ENCODE data around the gene TBCK. TPM values are rescaled to one million over a fixed set of nuclear protein-coding genes. Genes with fewer than 3 reads are reported as not detected.

TBCK gene
- total and polyA plus RNA-seq, 2 experiments from 2014 or later, result 13.9 to 28.9 TPM

DNA sequence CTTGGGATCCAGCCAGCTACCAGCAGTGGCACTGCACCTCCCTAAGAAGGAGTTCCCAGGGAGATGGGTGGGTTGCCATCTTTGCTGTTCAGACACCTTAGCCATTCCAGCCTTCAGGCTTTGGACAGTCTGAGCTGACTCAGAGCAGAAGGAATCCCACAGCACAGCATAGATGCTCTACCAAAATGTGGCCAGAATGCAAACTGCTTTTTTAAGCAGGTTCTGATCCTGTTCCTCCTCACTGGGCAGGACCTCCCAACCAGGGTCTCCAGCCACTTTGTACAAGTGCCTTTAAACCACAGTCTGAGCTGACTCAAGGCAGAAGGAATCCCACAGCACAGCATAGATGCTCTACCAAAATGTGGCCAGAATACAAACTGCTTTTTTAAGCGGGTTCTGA is 211.7 kb downstream of the TBCK start:
- Histone ChIP-seq H3K27me3 (ENCODE audit: insufficient read depth) (no peaks in the 10 kb centered on the region), H3F3A (replicated peaks; ENCODE audit: low read depth) (no peaks in the 10 kb centered on the region), H3K9me2 (ENCODE audit: insufficient read depth) (no peaks in the 10 kb centered on the region; the same call in 1 of the 2 replicates), H4K20me1 (replicated peaks; ENCODE audit: insufficient read depth) (no peaks in the 10 kb centered on the region), H3K4me3 (no peak overlapping the region), H3K27ac (ENCODE audit: low read depth) (no peak overlapping the region), H3K36me3 (ENCODE audit: insufficient read depth) (no peaks in the 10 kb centered on the region), H3K79me2 (replicated peaks; ENCODE audit: insufficient read depth) (no peaks in the 10 kb centered on the region), H3K4me2 (no peak overlapping the region), H2AFZ (no peak overlapping the region), H3K4me1 (ENCODE audit: insufficient read depth) (no peaks in the 10 kb centered on the region)
- Mint-ChIP-seq H3K27ac (no peak overlapping the region), H3K4me3 (no peak overlapping the region), H3K36me3 (ENCODE audit: low read depth) (peaks cover 37% of the 10 kb centered on the region), H3K4me1 (no peaks in the 10 kb centered on the region), H3K9me3 (peaks cover 17% of the 10 kb centered on the region), H3K27me3 (ENCODE audit: insufficient read depth, low read depth, poor library complexity) (no peaks in the 10 kb centered on the region)
- DNase-seq (ENCODE audit: low spot score) (no peak), ATAC-seq (no peak)
- TF ChIP-seq EZH2phosphoT487 (IDR thresholded peaks at IDR 0.05; ENCODE audit: unreplicated experiment) (no peak), ETS1 (IDR thresholded peaks at IDR 0.05) (no peak), CREB1 (CRISPR knock-in tag; IDR thresholded peaks at IDR 0.05; ENCODE audit: low read depth) (no peak), EZH2 (IDR thresholded peaks at IDR 0.05; ENCODE audit: low read depth, unreplicated experiment) (no peak), JUNB (IDR thresholded peaks at IDR 0.05; ENCODE audit: unreplicated experiment) (no peak)
- TF ChIP-seq, protein P1, sequence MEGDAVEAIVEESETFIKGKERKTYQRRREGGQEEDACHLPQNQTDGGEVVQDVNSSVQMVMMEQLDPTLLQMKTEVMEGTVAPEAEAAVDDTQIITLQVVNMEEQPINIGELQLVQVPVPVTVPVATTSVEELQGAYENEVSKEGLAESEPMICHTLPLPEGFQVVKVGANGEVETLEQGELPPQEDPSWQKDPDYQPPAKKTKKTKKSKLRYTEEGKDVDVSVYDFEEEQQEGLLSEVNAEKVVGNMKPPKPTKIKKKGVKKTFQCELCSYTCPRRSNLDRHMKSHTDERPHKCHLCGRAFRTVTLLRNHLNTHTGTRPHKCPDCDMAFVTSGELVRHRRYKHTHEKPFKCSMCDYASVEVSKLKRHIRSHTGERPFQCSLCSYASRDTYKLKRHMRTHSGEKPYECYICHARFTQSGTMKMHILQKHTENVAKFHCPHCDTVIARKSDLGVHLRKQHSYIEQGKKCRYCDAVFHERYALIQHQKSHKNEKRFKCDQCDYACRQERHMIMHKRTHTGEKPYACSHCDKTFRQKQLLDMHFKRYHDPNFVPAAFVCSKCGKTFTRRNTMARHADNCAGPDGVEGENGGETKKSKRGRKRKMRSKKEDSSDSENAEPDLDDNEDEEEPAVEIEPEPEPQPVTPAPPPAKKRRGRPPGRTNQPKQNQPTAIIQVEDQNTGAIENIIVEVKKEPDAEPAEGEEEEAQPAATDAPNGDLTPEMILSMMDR (conservative IDR thresholded peaks at IDR 0.05; ENCODE audit: low read depth in 2 of 2), result no peak

DNA sequence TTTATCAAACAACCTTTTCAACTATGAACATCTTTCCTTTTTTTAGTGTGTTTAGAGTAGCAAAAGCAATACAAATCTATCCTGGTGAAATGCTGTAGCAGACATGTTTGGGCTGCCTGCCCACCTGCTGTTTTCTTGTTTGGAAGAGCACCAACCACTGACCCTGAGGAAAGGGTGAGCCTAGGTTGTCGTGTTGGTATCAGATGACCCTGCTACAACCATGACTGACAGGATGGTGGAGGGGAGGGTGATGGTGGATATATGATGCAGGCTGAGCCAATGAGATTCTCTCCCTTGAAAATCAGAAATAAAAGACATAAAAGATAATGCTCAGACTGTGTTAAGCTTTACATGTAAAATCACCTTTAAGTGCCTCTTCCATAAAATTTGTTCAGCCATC is 219.6 kb downstream of the TBCK start:
- H3K79me2 ChIP-seq (replicated peaks; ENCODE audit: insufficient read depth), result no peaks in the 10 kb centered on the region
- Mint-ChIP-seq H3K4me3 (no peak overlapping the region), H3K36me3 (ENCODE audit: low read depth) (peaks cover 20% of the 10 kb centered on the region), H3K9me3 (peaks cover 12% of the 10 kb centered on the region), H3K4me1 (peaks cover 12% of the 10 kb centered on the region), H3K27ac (no peak overlapping the region), H3K27me3 (ENCODE audit: insufficient read depth, low read depth, poor library complexity) (no peaks in the 10 kb centered on the region)
- DNase-seq (ENCODE audit: low spot score) (peak; percentile 40), ATAC-seq (peak; percentile 86)
- no peak overlapping the region for H2AFZ ChIP-seq
- H3F3A ChIP-seq (replicated peaks; ENCODE audit: low read depth), result no peaks in the 10 kb centered on the region
- H3K4me3 ChIP-seq, result no peak overlapping the region
- no peak for TF ChIP-seq CREB1 (CRISPR knock-in tag; IDR thresholded peaks at IDR 0.05; ENCODE audit: low read depth)
- TF ChIP-seq, protein P1 (conservative IDR thresholded peaks at IDR 0.05; ENCODE audit: low read depth in 2 of 2), result no peak
- no peaks in the 10 kb centered on the region; the same call in 1 of the 2 replicates for H3K4me1 ChIP-seq (ENCODE audit: insufficient read depth)
- H3K4me2 ChIP-seq, result no peak overlapping the region
- no peaks in the 10 kb centered on the region for H3K27me3 ChIP-seq (ENCODE audit: insufficient read depth)
- no peak overlapping the region for H3K27ac ChIP-seq (ENCODE audit: low read depth)
- H3K9me2 ChIP-seq (ENCODE audit: insufficient read depth), result no peaks in the 10 kb centered on the region
- no peaks in the 10 kb centered on the region for H4K20me1 ChIP-seq (replicated peaks; ENCODE audit: insufficient read depth)
- peaks cover 1% of the 10 kb centered on the region; the same call in 1 of the 2 replicates for H3K36me3 ChIP-seq (ENCODE audit: insufficient read depth)

All from GM23338 (cell line).